HG03442 (cell line): ENCODE data around the gene SMO.
A peak's percentile ranks its signal among the peaks of the same experiment; 100 is the strongest.
"Not testable (repeated sequence)": the region's sequence is repeated elsewhere in the genome, so short reads cannot be mapped to it uniquely, and the experiment has no call there.

Source experiments
- ATAC-seq: cut with Tn5 transposase; IDR thresholded peaks from one replicate; pipeline ENCODE4 v1.9.1; 2021; ENCODE audit warnings: mild to moderate bottlenecking, moderate library complexity; ENCODE audit not compliant: unreplicated experiment

SMO gene

GRCh38 chr7:129208667-129209066 is 20.2 kb downstream of the SMO start:
- no peak for ATAC-seq

GRCh38 chr7:129209067-129209926 is 20.9 kb downstream of the SMO start:
- ATAC-seq: no peak

- peak; percentile 74 for ATAC-seq
Measured at GRCh38 chr7:129210256-129210988, 22.0 kb downstream of the SMO start.

- ATAC-seq: no peak
Measured at GRCh38 chr7:129210989-129211312, 22.5 kb downstream of the SMO start.

GRCh38 chr7:129212126-129212525 is 23.7 kb downstream of the SMO start:
- no peak for ATAC-seq

GRCh38 chr7:129212596-129212995 is 24.2 kb downstream of the SMO start:
- ATAC-seq: no peak

- no peak for ATAC-seq
Measured at GRCh38 chr7:129213828-129214227, 25.4 kb downstream of the SMO start.

- not testable (repeated sequence) for ATAC-seq
Measured at GRCh38 chr7:129215691-129216090, 27.3 kb downstream of the SMO start.

- ATAC-seq: not testable (repeated sequence)
Measured at GRCh38 chr7:129216101-129216715, 27.8 kb downstream of the SMO start.

GRCh38 chr7:129216821-129217416 is 28.5 kb downstream of the SMO start:
- not testable (repeated sequence) for ATAC-seq

- peak; percentile 55 for ATAC-seq
Measured at GRCh38 chr7:129218514-129219062, 30.2 kb downstream of the SMO start.

- ATAC-seq: not testable (repeated sequence)
Measured at GRCh38 chr7:129219166-129219565, 30.7 kb downstream of the SMO start.

GRCh38 chr7:129222064-129222463 is 33.6 kb downstream of the SMO start:
- no peak for ATAC-seq

- peak; percentile 87 for ATAC-seq
Measured at GRCh38 chr7:129224251-129225205, 36.1 kb downstream of the SMO start, which contains the start of gene AHCYL2. Gene AHCYL2 (plus strand): TSS chr7:129225030.

GRCh38 chr7:129225206-129225930 is 36.9 kb downstream of the SMO start:
- peak; percentile 34 for ATAC-seq

GRCh38 chr7:129225931-129226572 is 37.6 kb downstream of the SMO start:
- ATAC-seq: no peak

- no peak for ATAC-seq
Measured at GRCh38 chr7:129227646-129228578, 39.5 kb downstream of the SMO start.

GRCh38 chr7:129228633-129229032 is 40.2 kb downstream of the SMO start:
- ATAC-seq: no peak
